BJ (cell line): ENCODE results near the gene TEX50. TPM values are rescaled to one million over a fixed set of nuclear protein-coding genes. Genes with fewer than 3 reads are reported as not detected.
A peak's percentile ranks its signal among the peaks of the same experiment; 100 is the strongest.
"Not testable (repeated sequence)": the region's sequence is repeated elsewhere in the genome, so short reads cannot be mapped to it uniquely, and the experiment has no call there.

Experiments used
- CTCF ChIA-PET: fragments of 350-600 bp; formaldehyde crosslinking; extraction: SDS; loops from one replicate; lab custom pipeline; 2021; ENCODE audit warnings: antibody characterized with exemption, inconsistent platforms; lab: Yijun Ruan, JAX
- POLR2A ChIA-PET: fragments of 300-600 bp; sonication (Branson Sonifier 250); formaldehyde crosslinking; extraction: SDS; loops from one replicate; lab custom pipeline; 2021; ENCODE audit warnings: antibody characterized with exemption; lab: Charles Lee
- DNase-seq: peaks from one replicate; pipeline ENCODE4 v3.0.0-alpha.2; 2011; ENCODE audit warnings: low read depth
- H3K27me3 ChIP-seq: 2 replicates; pipeline ENCODE4 v1.6.0; 2011; ENCODE audit warnings: low read length; ENCODE audit not compliant: control insufficient read depth, insufficient read depth
- H3K36me3 ChIP-seq: 2 replicates; pipeline ENCODE4 v1.5.1; 2011; ENCODE audit warnings: low read length; ENCODE audit not compliant: control insufficient read depth, insufficient read depth
- H3K4me3 ChIP-seq: 2 replicates; pipeline ENCODE4 v1.5.1; 2011; ENCODE audit warnings: low read depth, mild to moderate bottlenecking, control low read depth, low read length
- polyA plus RNA-seq: library from polyadenylated mRNA; depleted of rRNA; stranded (reverse); fragments of >200 nt; gene quantifications from 2 replicates; pipeline ENCODE4 v1.2.3, GENCODE V29; 2011; rRNA removed
- TF ChIP-seq, protein P1 (sequence below): IDR thresholded peaks from 2 replicates; pipeline ENCODE4 v1.5.1; 2011; ENCODE audit warnings: low read depth, mild to moderate bottlenecking, control low read depth, inconsistent platforms, low read length, moderate library complexity; ENCODE audit not compliant: insufficient read depth

TEX50 gene
- polyA plus RNA-seq, 1 experiment: not detected

DNA sequence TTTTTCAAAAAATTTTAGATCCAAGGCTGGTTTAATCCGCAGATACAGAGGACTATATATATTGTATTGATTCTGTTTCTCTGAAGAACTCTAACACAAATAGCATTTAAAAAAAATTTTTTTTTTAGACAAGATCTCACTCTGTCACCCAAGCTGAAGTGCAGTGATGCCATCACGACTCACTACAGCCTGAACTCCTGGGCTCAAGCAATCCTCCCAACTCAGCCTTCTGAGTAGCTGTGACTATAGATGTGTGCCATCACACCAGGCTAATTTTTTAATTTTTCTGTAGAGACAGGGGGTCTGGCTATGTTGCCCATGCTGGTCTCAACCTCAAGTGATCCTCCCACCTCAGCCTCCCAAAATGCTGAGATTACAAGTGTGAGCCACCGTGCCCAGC, 31.5 kb downstream of the TEX50 start:
- ChIA-PET CTCF (interaction anchor here (1.0 kb wide), 1 partner anchor 50 kb away, joined by 3 read pairs; no protein-coding TSS in a partner anchor), POLR2A (no interaction called here)
- H3K4me3 ChIP-seq: no peak overlapping the region
- TF ChIP-seq, protein P1, sequence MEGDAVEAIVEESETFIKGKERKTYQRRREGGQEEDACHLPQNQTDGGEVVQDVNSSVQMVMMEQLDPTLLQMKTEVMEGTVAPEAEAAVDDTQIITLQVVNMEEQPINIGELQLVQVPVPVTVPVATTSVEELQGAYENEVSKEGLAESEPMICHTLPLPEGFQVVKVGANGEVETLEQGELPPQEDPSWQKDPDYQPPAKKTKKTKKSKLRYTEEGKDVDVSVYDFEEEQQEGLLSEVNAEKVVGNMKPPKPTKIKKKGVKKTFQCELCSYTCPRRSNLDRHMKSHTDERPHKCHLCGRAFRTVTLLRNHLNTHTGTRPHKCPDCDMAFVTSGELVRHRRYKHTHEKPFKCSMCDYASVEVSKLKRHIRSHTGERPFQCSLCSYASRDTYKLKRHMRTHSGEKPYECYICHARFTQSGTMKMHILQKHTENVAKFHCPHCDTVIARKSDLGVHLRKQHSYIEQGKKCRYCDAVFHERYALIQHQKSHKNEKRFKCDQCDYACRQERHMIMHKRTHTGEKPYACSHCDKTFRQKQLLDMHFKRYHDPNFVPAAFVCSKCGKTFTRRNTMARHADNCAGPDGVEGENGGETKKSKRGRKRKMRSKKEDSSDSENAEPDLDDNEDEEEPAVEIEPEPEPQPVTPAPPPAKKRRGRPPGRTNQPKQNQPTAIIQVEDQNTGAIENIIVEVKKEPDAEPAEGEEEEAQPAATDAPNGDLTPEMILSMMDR: no peak
- no peaks in the 10 kb centered on the region for H3K27me3 ChIP-seq
- H3K36me3 ChIP-seq: no peaks in the 10 kb centered on the region
- no peak for DNase-seq

DNA sequence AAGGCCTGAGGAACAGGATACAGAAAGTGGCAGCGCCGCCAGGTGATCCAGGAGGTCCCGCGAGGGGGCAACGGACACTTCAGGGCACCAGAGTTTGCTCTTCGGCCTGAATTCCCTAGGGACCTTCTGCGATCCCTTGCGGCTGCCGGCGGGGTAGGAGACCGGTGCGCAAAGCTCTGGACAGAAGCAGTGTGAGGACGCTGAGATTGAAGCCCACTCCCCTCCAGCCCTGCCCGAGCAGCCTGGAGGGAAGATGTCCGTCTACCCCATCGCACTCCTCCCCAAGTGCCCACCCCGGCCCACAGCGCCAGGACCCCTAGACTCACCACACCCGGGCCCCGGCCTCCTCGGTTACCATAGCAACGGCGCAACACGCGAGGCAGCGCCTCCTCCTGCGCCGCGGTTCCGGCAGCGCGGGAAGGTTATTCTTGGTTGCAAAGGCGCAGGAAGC, 34.4 kb downstream of the TEX50 start, which contains the start of gene ANKRD45:
ANKRD45 (minus strand) TSS at position 361 of the 451 bp plus-strand sequence. CDS start 10,433 bp downstream, outside the sequence.
- H3K27me3 ChIP-seq: no peaks in the 10 kb centered on the region
- CTCF ChIA-PET: no interaction called here
- H3K36me3 ChIP-seq: no peaks in the 10 kb centered on the region
- POLR2A ChIA-PET: no interaction called here
- H3K4me3 ChIP-seq: peak within 1 kb of the TSS; percentile 44
- no peak for DNase-seq
- TF ChIP-seq, protein P1: no peak

DNA sequence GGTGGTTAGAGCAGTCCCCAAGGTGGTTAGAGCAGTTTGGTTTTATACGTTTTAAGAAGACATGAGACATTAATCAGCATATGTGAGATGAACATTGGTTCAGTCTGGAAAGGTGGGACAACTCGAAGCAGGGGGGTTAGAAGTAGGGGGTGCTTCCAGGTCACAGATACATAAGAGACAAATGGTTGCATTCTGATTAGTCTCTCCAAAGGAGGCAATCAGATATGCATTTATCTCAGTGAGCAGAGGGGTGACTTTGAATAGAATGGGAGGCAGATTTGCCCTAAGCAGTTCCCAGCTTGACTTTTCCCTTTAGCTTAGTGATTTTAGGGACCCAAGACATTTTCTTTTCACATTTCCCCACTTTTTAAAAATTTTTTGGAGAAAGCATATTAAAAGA, 39.4 kb downstream of the TEX50 start:
- DNase-seq, H3K4me3 ChIP-seq, CTCF ChIA-PET, H3K36me3 ChIP-seq, POLR2A ChIA-PET, H3K27me3 ChIP-seq: not testable (repeated sequence)

DNA sequence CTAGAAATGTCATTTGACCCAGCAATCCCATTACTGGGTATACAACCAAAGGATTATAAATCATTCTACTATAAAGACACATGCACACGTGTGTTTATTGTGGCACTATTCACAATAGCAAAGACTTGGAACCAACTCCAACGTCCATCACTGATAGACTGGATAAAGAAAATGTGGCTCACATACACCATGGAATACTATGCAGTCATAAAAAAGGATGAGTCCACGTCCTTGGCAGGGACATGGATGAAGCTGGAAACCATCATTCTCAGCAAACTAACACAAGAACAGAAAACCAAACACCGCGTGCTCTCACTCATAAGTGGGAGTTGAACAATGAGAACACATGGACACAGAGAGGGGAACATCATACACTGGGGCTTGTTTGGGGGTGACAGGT, 45.0 kb downstream of the TEX50 start:
- H3K27me3 ChIP-seq, H3K4me3 ChIP-seq, POLR2A ChIA-PET, DNase-seq, CTCF ChIA-PET, H3K36me3 ChIP-seq: not testable (repeated sequence)

DNA sequence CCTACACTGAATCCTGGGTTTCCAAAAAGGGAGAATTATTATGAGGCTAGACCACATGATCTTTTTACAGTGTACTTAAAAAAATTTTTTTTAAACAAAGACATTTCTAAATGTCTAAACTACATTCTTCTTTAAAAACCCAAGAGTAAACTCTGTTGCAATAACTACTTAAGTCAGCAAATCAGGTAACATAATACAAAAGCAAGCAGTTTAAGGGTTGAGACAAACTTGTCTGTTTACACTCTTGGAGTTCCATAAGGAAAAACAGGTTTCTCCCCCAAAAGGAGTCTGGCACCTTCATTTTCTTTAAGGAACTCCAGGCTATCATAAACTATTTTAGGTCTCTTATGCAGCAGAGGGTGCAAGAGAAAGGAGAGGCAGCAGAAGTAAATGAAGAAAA, 47.0 kb downstream of the TEX50 start:
- POLR2A ChIA-PET: no interaction called here

DNA sequence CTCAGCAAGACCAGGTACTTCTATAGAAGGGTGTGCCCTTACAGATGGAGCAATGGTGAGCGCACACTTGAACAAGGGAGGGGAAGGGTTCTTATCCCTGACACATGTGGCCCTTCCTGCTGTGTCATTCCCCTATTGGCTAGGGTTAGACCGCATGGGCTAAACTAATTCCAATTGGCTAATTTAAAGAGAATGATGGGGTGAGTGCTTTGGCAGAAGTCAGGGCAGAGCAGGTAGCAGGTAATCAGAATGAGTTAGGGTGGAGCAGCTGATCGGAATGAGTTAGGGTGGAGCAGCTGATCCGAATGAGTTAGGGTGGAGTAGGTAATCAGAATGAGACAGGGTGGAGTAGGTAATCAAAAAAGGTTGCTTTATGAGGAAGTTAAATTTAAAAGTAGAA, 48.7 kb downstream of the TEX50 start:
- POLR2A ChIA-PET, CTCF ChIA-PET, H3K27me3 ChIP-seq, H3K4me3 ChIP-seq, DNase-seq, H3K36me3 ChIP-seq: not testable (repeated sequence)

More for the DNA sequence above, 47.0 kb downstream of the TEX50 start:
- TF ChIP-seq, protein P1: no peak
- Histone ChIP-seq H3K27me3 (no peaks in the 10 kb centered on the region), H3K4me3 (no peak overlapping the region), H3K36me3 (no peaks in the 10 kb centered on the region)
- DNase-seq: no peak
- CTCF ChIA-PET: interaction anchor here (1.1 kb wide), 1 partner anchor 37 kb away, joined by 3 read pairs; no protein-coding TSS in a partner anchor

DNA sequence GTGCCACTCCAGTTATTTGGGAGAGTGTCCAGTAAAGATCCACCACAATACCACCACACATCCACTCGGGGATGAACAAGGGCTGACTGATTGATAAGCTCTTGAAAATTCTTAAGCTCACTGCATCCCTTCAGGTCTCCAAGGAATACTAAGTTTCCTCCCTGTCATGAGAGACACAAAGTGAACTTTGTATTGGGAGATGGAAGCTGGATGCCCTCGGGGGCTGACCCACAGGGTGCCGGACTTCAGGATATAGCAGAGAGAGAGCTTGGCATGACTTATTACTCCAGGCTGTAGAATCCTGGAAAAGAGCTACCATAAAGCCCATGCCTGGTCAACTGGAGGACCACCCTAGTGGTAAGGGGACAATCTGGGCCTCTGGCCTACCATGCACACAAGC, 50.0 kb downstream of the TEX50 start:
- H3K4me3 ChIP-seq, H3K27me3 ChIP-seq, CTCF ChIA-PET, POLR2A ChIA-PET, DNase-seq, H3K36me3 ChIP-seq: not testable (repeated sequence)

Other genes starting within 250 kb of the TEX50 start
- gene PRDX6, start 158.0 kb upstream of the TEX50 start, polyA plus RNA-seq: 885 and 1,282 TPM in 2 replicates
- not detected in 2 replicates for gene SLC9C2, start 32.3 kb upstream of the TEX50 start, polyA plus RNA-seq
- not detected in 2 replicates for gene ANKRD45, start 34.5 kb downstream of the TEX50 start, polyA plus RNA-seq
- 11.0 and 15.5 TPM in 2 replicates for gene KLHL20, start 79.6 kb downstream of the TEX50 start, polyA plus RNA-seq
- gene DARS2, start 189.3 kb downstream of the TEX50 start, polyA plus RNA-seq: 15.8 and 24.3 TPM in 2 replicates
- gene CENPL, start 189.5 kb downstream of the TEX50 start, polyA plus RNA-seq: 8.3 and 13.2 TPM in 2 replicates
- gene GAS5, start 232.7 kb downstream of the TEX50 start, polyA plus RNA-seq: 839 and 1,190 TPM in 2 replicates
- gene ZBTB37, start 233.0 kb downstream of the TEX50 start, polyA plus RNA-seq: 1.8 and 2.1 TPM in 2 replicates